Ovary (tissue), 9 donors: Measurements from ENCODE around the gene NCOA1. TPM values are rescaled to one million over a fixed set of nuclear protein-coding genes. Genes with fewer than 3 reads are reported as not detected.

Source experiments
- DNase-seq, 5 donors: peaks; one replicate each; pipeline ENCODE4 v3.0.0-alpha.2; 2019 to 2020
- H3K27ac ChIP-seq, 2 donors: fragments of 200-600 bp; one replicate each; pipeline versions ENCODE4 v1.5.1 to v1.8.0; 2019 to 2022
- H3K27me3 ChIP-seq: fragments of 200-600 bp; one replicate; pipeline ENCODE4 v1.8.0; 2022
- H3K36me3 ChIP-seq: fragments of 200-600 bp; sonication (generic); one replicate; pipeline ENCODE4 v1.5.1; 2019
- H3K4me1 ChIP-seq: one replicate; pipeline ENCODE4 v1.8.1; 2013; ENCODE audit warnings: mild to moderate bottlenecking, moderate library complexity; ENCODE audit not compliant: insufficient read depth
- H3K4me3 ChIP-seq: fragments of 200-600 bp; sonication (generic); one replicate; pipeline ENCODE4 v1.5.1; 2017
- H3K9me3 ChIP-seq, 2 donors: fragments of 200-600 bp in 1 of 2; sonication (generic) in 1 of 2; one replicate each; pipeline versions ENCODE4 v1.5.1 to v1.8.1; 2013 to 2019; ENCODE audit warnings: mild to moderate bottlenecking in 1 of 2, moderate library complexity in 1 of 2
- CTCF ChIP-seq, 3 donors: fragments of 450-650 bp in 2 of 3; fragments of 200-600 bp in 1 of 3; IDR thresholded peaks; one replicate each; pipeline versions ENCODE4 v1.5.1 to v1.8.0; 2016 to 2022; ENCODE audit warnings: antibody characterized with exemption in 3 of 3, mild to moderate bottlenecking in 1 of 3
- EP300 ChIP-seq: sonication (generic); formaldehyde crosslinking; IDR thresholded peaks from one replicate; pipeline ENCODE4 v1.6.1; 2017; ENCODE audit warnings: antibody characterized with exemption
- POLR2A ChIP-seq: fragments of 450-650 bp; IDR thresholded peaks from one replicate; pipeline ENCODE4 v1.6.1; 2017; ENCODE audit warnings: antibody characterized with exemption, mild to moderate bottlenecking, moderate library complexity
- WGBS, 3 donors: extraction: QIAGEN DNeasy Blood & Tissue Kit in 1 of 3; methylation state at CpG; one replicate each; pipeline versions ENCODE4 v1.1.5 to v1.1.7; 2013 to 2017; 5-methylcytosine and 5-hydroxymethylcytosine counted together
- intact Hi-C, 4 donors: fragments of 100-400 bp; cut with DNase I; formaldehyde crosslinking; loops; one replicate each; pipeline versions ENCODE4 v1.11.0 to v1.15.1; 2022 to 2023
- polyA plus RNA-seq, 2 donors: library from polyadenylated mRNA; stranded (reverse); fragments of 200-250 nt in 1 of 2; fragments of 350-450 nt in 1 of 2; fragmentation: Illumina TruSeq in 1 of 2; extraction: RNeasy Lipid Tissue Mini Kit (QIAGEN cat#74804) in 1 of 2; gene quantifications; one replicate each; pipeline ENCODE4 v1.2.3, GENCODE V29; 2013 to 2014
- total RNA-seq, 7 donors: library from RNA; depleted of rRNA in 2 of 7; stranded (reverse); fragments of >200 nt in 2 of 7; fragmentation: NEBNext Ultra II Directional in 3 of 7; extraction: Animal tissue kit (Norgen Biotek cat#: 25700) in 3 of 7; gene quantifications; one replicate each; pipeline versions ENCODE4 v1.1.0 to v1.2.4, GENCODE V29; 2016 to 2023
- donor health status: DM: no; HTN: no; CAD: no; lungs with moderate emphysema.
- donor health status: DM: no; HTN: no; CAD: no.
- donor health status: Bipolar disorder and iron deficiency.
- donor health status: DM: yes; HTN: yes; CAD: no.
- donor health status: DM: no; HTN: no; CAD: no.
- donor health status: DM: yes; HTN: yes; CAD: no.

The NCOA1 gene
- total and polyA plus RNA-seq, 9 donors = 20.2 to 69.0 (median 57.3) TPM

- no peak overlapping the region for H3K4me3 ChIP-seq
- no peaks in the 10 kb centered on the region for H3K36me3 ChIP-seq
- H3K9me3 ChIP-seq = no peaks in the 10 kb centered on the region
- no peaks in the 10 kb centered on the region for H3K27me3 ChIP-seq
- TF ChIP-seq POLR2A = no peak
- DNase-seq = no peak
- 71 to 81% (median 77%) methylated on average over 2 of the region's 2 CpGs for WGBS, 3 donors
- H3K4me1 ChIP-seq = no peaks in the 10 kb centered on the region
- H3K27ac ChIP-seq = no peak overlapping the region
- intact Hi-C loops = no loop called here
These were observed 288.1 kb downstream of the NCOA1 start for GRCh38 chr2:24779116-24779515.

GRCh38 chr2:24783641-24784040 is 292.6 kb downstream of the NCOA1 start:
- intact Hi-C loops = no loop called here
- TF ChIP-seq CTCF (IDR thresholded peaks at IDR 0.05) = no peak
- TF ChIP-seq EP300 = no peak
- no peak for TF ChIP-seq POLR2A
- 85 to 89% (median 87%) methylated on average over 3 of the region's 3 CpGs for WGBS, 3 donors

DNA sequence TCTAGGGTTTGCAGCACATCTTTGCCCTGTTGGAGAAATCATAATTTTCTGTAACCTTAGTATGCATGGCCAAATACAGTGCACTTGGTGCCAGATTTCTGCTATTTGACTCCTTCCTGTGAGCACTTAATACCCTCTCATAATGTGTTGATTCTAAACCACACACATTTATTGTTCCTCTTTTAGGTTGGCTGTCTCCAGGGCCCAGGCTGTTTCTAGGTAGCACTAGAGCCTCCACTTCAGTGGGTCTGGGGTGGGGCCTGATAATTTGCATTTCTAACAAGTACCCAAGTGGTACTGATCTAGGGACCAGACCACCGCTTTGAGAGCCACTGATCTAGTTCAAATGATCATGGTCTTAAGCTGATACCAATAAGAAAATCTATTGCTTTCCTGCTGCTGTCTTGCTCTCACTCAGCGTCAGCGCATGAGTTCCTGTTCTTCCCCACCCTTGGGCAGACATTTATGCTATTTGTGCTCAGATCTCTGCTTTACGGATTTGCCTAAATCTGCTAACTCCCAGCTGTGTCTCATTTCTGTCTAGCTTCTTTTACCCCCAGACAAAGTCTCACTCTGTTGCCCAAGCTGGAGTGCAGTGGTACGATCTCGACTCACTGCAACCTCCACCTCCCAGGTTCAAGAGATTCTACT is 294.7 kb downstream of the NCOA1 start:
- Histone ChIP-seq H3K4me3 (no peak overlapping the region), H3K9me3 (no peaks in the 10 kb centered on the region), H3K27ac (no peak overlapping the region), H3K27me3 (no peaks in the 10 kb centered on the region), H3K4me1 (no peaks in the 10 kb centered on the region), H3K36me3 (no peaks in the 10 kb centered on the region)
- intact Hi-C loops = no loop called here
- 94 to 98% (median 94%) methylated on average over 6 of the region's 6 CpGs for WGBS, 3 donors
- no peak for DNase-seq
- TF ChIP-seq EP300 = no peak

More at GRCh38 chr2:24783641-24784040, 292.6 kb downstream of the NCOA1 start:
- Histone ChIP-seq H3K36me3 (no peaks in the 10 kb centered on the region), H3K27ac (no peak overlapping the region), H3K4me3 (no peak overlapping the region), H3K4me1 (no peaks in the 10 kb centered on the region), H3K9me3 (no peaks in the 10 kb centered on the region), H3K27me3 (no peaks in the 10 kb centered on the region)
- DNase-seq = no peak

- no peak for TF ChIP-seq POLR2A
- Histone ChIP-seq H3K4me3 (no peak overlapping the region), H3K27me3 (no peaks in the 10 kb centered on the region), H3K4me1 (no peaks in the 10 kb centered on the region), H3K9me3 (no peaks in the 10 kb centered on the region), H3K27ac (no peak overlapping the region), H3K36me3 (no peaks in the 10 kb centered on the region)
- no peak for DNase-seq
- intact Hi-C loops = no loop called here
- WGBS, 3 donors = 56 to 61% (median 59%) methylated on average over 2 of the region's 2 CpGs
These were observed 296.5 kb downstream of the NCOA1 start for GRCh38 chr2:24787532-24787931.

DNA sequence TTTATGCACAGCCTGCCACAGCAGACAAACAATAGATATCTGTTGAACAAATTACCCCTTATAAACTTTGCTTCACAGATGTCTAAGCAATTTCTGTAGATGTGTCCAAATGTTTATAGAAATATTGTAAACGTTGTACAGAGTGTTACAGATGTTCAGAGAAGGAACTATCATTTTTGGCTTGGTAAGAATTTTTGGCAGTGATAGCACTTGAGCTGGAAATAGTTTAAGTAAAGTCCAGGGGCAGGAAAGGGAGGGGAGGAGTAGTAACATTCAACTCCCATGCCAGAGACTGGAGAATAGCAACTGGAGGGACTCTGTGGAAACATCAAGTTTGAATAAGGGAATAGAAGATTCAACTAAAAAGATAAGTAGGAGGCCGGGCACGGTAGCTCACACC is 297.8 kb downstream of the NCOA1 start:
- Histone ChIP-seq H3K4me1 (peaks cover under 1% of the 10 kb centered on the region), H3K27ac (no peak overlapping the region), H3K36me3 (no peaks in the 10 kb centered on the region), H3K9me3 (no peaks in the 10 kb centered on the region), H3K27me3 (no peaks in the 10 kb centered on the region), H3K4me3 (no peak overlapping the region)
- TF ChIP-seq POLR2A = no peak
- TF ChIP-seq CTCF (IDR thresholded peaks at IDR 0.05) = no peak
- no peak for TF ChIP-seq EP300
- intact Hi-C loops = no loop called here
- DNase-seq = no peak
- WGBS, 3 donors = 7 to 31% (median 9%) methylated on average over 3 of the region's 3 CpGs

GRCh38 chr2:24791452-24791851 is 300.4 kb downstream of the NCOA1 start:
- 90 to 97% (median 97%) methylated on average over 5 of the region's 5 CpGs for WGBS, 3 donors
- intact Hi-C loops = no loop called here
- TF ChIP-seq EP300 = no peak
- no peak for TF ChIP-seq POLR2A
- no peak for TF ChIP-seq CTCF (IDR thresholded peaks at IDR 0.05)
- Histone ChIP-seq H3K4me3 (no peak overlapping the region), H3K36me3 (no peaks in the 10 kb centered on the region), H3K27me3 (no peaks in the 10 kb centered on the region), H3K4me1 (peaks cover 3% of the 10 kb centered on the region), H3K9me3 (no peaks in the 10 kb centered on the region), H3K27ac (no peak overlapping the region)
- no peak for DNase-seq
